HG02623 (cell line): ENCODE results near the gene LRRC52.
"Not testable (repeated sequence)": the region's sequence is repeated elsewhere in the genome, so short reads cannot be mapped to it uniquely, and the experiment has no call there.

Source experiments
- ATAC-seq: cut with Tn5 transposase; IDR thresholded peaks from one replicate; pipeline ENCODE4 v1.9.1; 2021; ENCODE audit warnings: moderate library complexity; ENCODE audit not compliant: unreplicated experiment

The LRRC52 gene

GRCh38 chr1:165580931-165581871, 37.4 kb downstream of the LRRC52 start:
- no peak for ATAC-seq

GRCh38 chr1:165581926-165582325, 38.1 kb downstream of the LRRC52 start:
- ATAC-seq = no peak

- ATAC-seq = no peak
Measured at GRCh38 chr1:165586398-165586797, 42.6 kb downstream of the LRRC52 start.

GRCh38 chr1:165591391-165591790, 47.6 kb downstream of the LRRC52 start:
- not testable (repeated sequence) for ATAC-seq

- ATAC-seq = peak; percentile 33
Measured at GRCh38 chr1:165592945-165593823, 49.4 kb downstream of the LRRC52 start.

- ATAC-seq = no peak
Measured at GRCh38 chr1:165595246-165595938, 51.6 kb downstream of the LRRC52 start.

GRCh38 chr1:165597883-165598675, 54.3 kb downstream of the LRRC52 start:
- ATAC-seq = peak; percentile 97

GRCh38 chr1:165598676-165599059, 54.9 kb downstream of the LRRC52 start:
- ATAC-seq = no peak

GRCh38 chr1:165600793-165601192, 57.0 kb downstream of the LRRC52 start:
- no peak for ATAC-seq

GRCh38 chr1:165603810-165604209, 60.0 kb downstream of the LRRC52 start:
- no peak for ATAC-seq

- no peak for ATAC-seq
Measured at GRCh38 chr1:165605246-165605645, 61.4 kb downstream of the LRRC52 start.

GRCh38 chr1:165606676-165607075, 62.9 kb downstream of the LRRC52 start:
- not testable (repeated sequence) for ATAC-seq

- no peak for ATAC-seq
Measured at GRCh38 chr1:165610866-165611265, 67.1 kb downstream of the LRRC52 start.

- no peak for ATAC-seq
Measured at GRCh38 chr1:165612062-165612461, 68.3 kb downstream of the LRRC52 start.
